Right ventricle myocardium inferior (tissue), 1 donor: ENCODE measurements around the gene LIMS1. TPM values are rescaled to one million over a fixed set of nuclear protein-coding genes. Genes with fewer than 3 reads are reported as not detected.

Source experiments
- ATAC-seq: fragments of 200-7000 bp; cut with Tn5 transposase; one replicate; pipeline ENCODE4 v1.9.1; 2020; ENCODE audit warnings: mild to moderate bottlenecking, moderate library complexity
- DNase-seq: peaks from one replicate; pipeline ENCODE4 v3.0.0; 2021; ENCODE audit errors: missing footprints
- intact Hi-C: fragments of 100-400 bp; cut with DNase I; formaldehyde crosslinking; loops from one replicate; pipeline ENCODE4 v1.11.0; 2022
- total RNA-seq: library from RNA; stranded (reverse); fragmentation: NEBNext Ultra II Directional; extraction: Animal tissue kit (Norgen Biotek cat#: 25700); gene quantifications from one replicate; pipeline ENCODE4 v1.2.1, GENCODE V29; 2021
- donor health status: DM: no; HTN: yes; CAD: no; lungs with severe emphysema.

The LIMS1 gene
- total RNA-seq, 1 donor from 2014 or later: 84.3 TPM

GRCh38 chr2:108623616-108624015 is 89.3 kb downstream of the LIMS1 start:
- ATAC-seq: no peak
- DNase-seq: no peak
- intact Hi-C loops: no loop called here

- intact Hi-C loops: no loop called here
- ATAC-seq: no peak
- no peak for DNase-seq
These were observed 91.0 kb downstream of the LIMS1 start for GRCh38 chr2:108625186-108625827.

- DNase-seq (no peak), ATAC-seq (no peak)
- intact Hi-C loops: no loop called here
These were observed 91.5 kb downstream of the LIMS1 start for GRCh38 chr2:108625828-108626195.

GRCh38 chr2:108626995-108627394 is 92.7 kb downstream of the LIMS1 start:
- no peak for ATAC-seq
- intact Hi-C loops: no loop called here
- DNase-seq: no peak

GRCh38 chr2:108627911-108628567 is 93.8 kb downstream of the LIMS1 start:
- ATAC-seq (no peak), DNase-seq (no peak)
- intact Hi-C loops: no loop called here

GRCh38 chr2:108628936-108629335 is 94.7 kb downstream of the LIMS1 start:
- intact Hi-C loops: no loop called here
- DNase-seq: no peak
- ATAC-seq: no peak

GRCh38 chr2:108629417-108629816 is 95.1 kb downstream of the LIMS1 start:
- DNase-seq (no peak), ATAC-seq (no peak)

GRCh38 chr2:108630567-108631405 is 96.5 kb downstream of the LIMS1 start:
- intact Hi-C loops: loop anchor here (10.0 kb wide), 1 partner anchor 96 kb away; the partner anchor contains the start of gene LIMS1
- DNase-seq (no peak), ATAC-seq (no peak)

More at GRCh38 chr2:108629417-108629816, 95.1 kb downstream of the LIMS1 start:
- intact Hi-C loops: no loop called here

GRCh38 chr2:108632332-108633160 is 98.3 kb downstream of the LIMS1 start:
- intact Hi-C loops: loop anchor here (10.0 kb wide), 1 partner anchor 98 kb away; the partner anchor contains the start of gene LIMS1
- DNase-seq (no peak), ATAC-seq (no peak)

- no peak for DNase-seq
- no peak for ATAC-seq
- intact Hi-C loops: loop anchor here (10.0 kb wide), 1 partner anchor 99 kb away; the partner anchor contains the start of gene LIMS1
These were observed 99.1 kb downstream of the LIMS1 start for GRCh38 chr2:108633409-108633808.

GRCh38 chr2:108634011-108634410 is 99.7 kb downstream of the LIMS1 start:
- ATAC-seq: no peak
- intact Hi-C loops: loop anchor here (10.0 kb wide), 1 partner anchor 99 kb away; the partner anchor contains the start of gene LIMS1

GRCh38 chr2:108634576-108635160 is 100.4 kb downstream of the LIMS1 start:
- no peak for DNase-seq
- no peak for ATAC-seq
- intact Hi-C loops: loop anchor here (5.0 to 10.0 kb wide), 2 partner anchors 47 to 100 kb away; partner anchors contain the start of gene LIMS1

More at GRCh38 chr2:108634011-108634410, 99.7 kb downstream of the LIMS1 start:
- no peak for DNase-seq

- ATAC-seq (peak; percentile 10), DNase-seq (no peak)
- intact Hi-C loops: loop anchor here (1.0 to 10.0 kb wide), 3 partner anchors 27 to 101 kb away; partner anchors contain the start of gene LIMS1
These were observed 101.5 kb downstream of the LIMS1 start for GRCh38 chr2:108635630-108636354.

GRCh38 chr2:108637304-108637669 is 103.0 kb downstream of the LIMS1 start:
- intact Hi-C loops: loop anchor here (5.0 to 10.0 kb wide), 2 partner anchors 50 to 102 kb away; partner anchors contain the start of gene LIMS1
- DNase-seq (no peak), ATAC-seq (peak; percentile 90)

GRCh38 chr2:108640731-108641130 is 106.5 kb downstream of the LIMS1 start:
- no peak for DNase-seq
- no peak for ATAC-seq
- intact Hi-C loops: no loop called here

GRCh38 chr2:108641756-108642155 is 107.5 kb downstream of the LIMS1 start:
- intact Hi-C loops: no loop called here
- ATAC-seq (no peak), DNase-seq (no peak)

- no peak for DNase-seq
- ATAC-seq: peak; percentile 32
- intact Hi-C loops: no loop called here
These were observed 109.1 kb downstream of the LIMS1 start for GRCh38 chr2:108643261-108643849.
